ENCODE results near the gene DOK3. TPM values are rescaled to one million over a fixed set of nuclear protein-coding genes. Genes with fewer than 3 reads are reported as not detected.
A peak's percentile ranks its signal among the peaks of the same experiment; 100 is the strongest.

The DOK3 gene
- total RNA-seq, 1 experiment from 2014 or later = 16.4 TPM

- Histone ChIP-seq H3K9ac (ENCODE audit: extremely low read depth, insufficient read length, low read length) (no peak overlapping the region), H3K79me2 (ENCODE audit: insufficient read depth, low read length) (no peaks in the 10 kb centered on the region), H4K8ac (replicated peaks; ENCODE audit: insufficient read length, low read depth, low read length) (no peak overlapping the region), H2BK5ac (ENCODE audit: insufficient read length, low read length) (no peak overlapping the region), H3K27me3 (ENCODE audit: insufficient read depth, low read length) (no peaks in the 10 kb centered on the region), H3K79me1 (ENCODE audit: insufficient read depth, low read depth, low read length, poor library complexity, severe bottlenecking) (no peaks in the 10 kb centered on the region), H2AK5ac (ENCODE audit: insufficient read length, low read length) (no peak overlapping the region), H3K18ac (ENCODE audit: insufficient read length, low read depth, low read length) (no peak overlapping the region), H2BK12ac (ENCODE audit: insufficient read length, low read depth, low read length) (no peak overlapping the region), H3T11ph (ENCODE audit: low read length) (no peak overlapping the region), H3K4me2 (ENCODE audit: insufficient read depth, insufficient read length, low read length) (no peak overlapping the region), H2BK20ac (ENCODE audit: low read depth, low read length, poor library complexity, severe bottlenecking) (no peak overlapping the region), H3K27ac (ENCODE audit: insufficient read length, low read depth, low read length) (no peak overlapping the region), H3K4ac (ENCODE audit: low read depth, low read length) (no peak overlapping the region), H3K23me2 (ENCODE audit: insufficient read length, low read depth, low read length, poor library complexity, severe bottlenecking) (no peaks in the 10 kb centered on the region), H4K91ac (ENCODE audit: insufficient read length, low read depth, low read length) (no peak overlapping the region), H3K23ac (ENCODE audit: insufficient read length, low read depth, low read length) (no peak overlapping the region), H4K20me1 (ENCODE audit: control insufficient read depth, insufficient read depth, insufficient read length) (no peaks in the 10 kb centered on the region), H3K14ac (ENCODE audit: insufficient read depth, low read length) (no peak overlapping the region), H3K4me1 (ENCODE audit: insufficient read depth, low read length) (no peaks in the 10 kb centered on the region), H2BK15ac (ENCODE audit: low read depth, low read length) (no peak overlapping the region), H4K5ac (ENCODE audit: insufficient read length, low read depth, low read length) (no peak overlapping the region), H2AFZ (ENCODE audit: low read length) (no peak overlapping the region), H2BK120ac (ENCODE audit: low read depth, low read length, poor library complexity, severe bottlenecking) (no peak overlapping the region), H3K56ac (ENCODE audit: insufficient read length, low read depth, low read length) (no peak overlapping the region), H3K9me3 (ENCODE audit: control insufficient read depth, low read depth, low read length) (no peaks in the 10 kb centered on the region)
- H3K9me3 Mint-ChIP-seq = no peaks in the 10 kb centered on the region
- DNase-seq = no peak
- peaks cover 26 to 68% (median 62%) of the 10 kb centered on the region in 3 experiments for H3K36me3 Mint-ChIP-seq (ENCODE audit: insufficient read depth in 1 of 3, low read depth in 3 of 3)
- WGBS (ENCODE audit: extremely low coverage, insufficient read length, low lambda C conversion rate) = no CpG with 5 or more reads among the region's 10 CpGs
- no peak for TF ChIP-seq CTCF (conservative IDR thresholded peaks at IDR 0.05)
- H3K4me3 Mint-ChIP-seq = no peak overlapping the region
- H3K27me3 Mint-ChIP-seq (ENCODE audit: low read depth) = no peaks in the 10 kb centered on the region; the same call in none of the 2 replicates
- peak overlapping the region in 2 of 3 experiments; percentile 35 to 84; a peak in 4 of 7 replicates for H3K27ac Mint-ChIP-seq
- peaks cover 0 to 9% of the 10 kb centered on the region in 2 experiments; a peak in 1 of 4 replicates for H3K4me1 Mint-ChIP-seq
These were observed 27.2 kb downstream of the DOK3 start for GRCh38 chr5:177482359-177482795.
